Measurements from ENCODE around the gene JMJD7.

DNA sequence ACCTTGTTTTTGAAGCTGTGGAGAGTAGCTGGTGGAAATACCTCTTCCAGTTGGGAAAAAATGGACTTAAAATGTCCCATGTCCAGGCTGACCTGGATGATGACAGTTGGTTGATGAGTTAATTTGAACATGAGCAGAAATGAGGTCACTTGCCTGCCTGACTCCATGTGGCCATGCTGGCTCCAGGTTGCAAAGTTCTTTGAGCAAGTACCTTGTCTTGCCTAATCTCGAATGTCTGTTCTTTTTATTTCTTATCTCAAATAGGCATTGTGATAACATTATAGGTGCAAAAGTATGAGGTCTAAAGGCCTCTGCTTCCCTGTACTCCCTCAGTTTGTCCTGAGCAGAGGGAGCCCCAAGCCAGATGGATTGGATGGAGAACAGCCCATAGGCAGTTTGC is 44.6 kb upstream of the JMJD7 start:
- TF ChIP-seq, protein P1, sequence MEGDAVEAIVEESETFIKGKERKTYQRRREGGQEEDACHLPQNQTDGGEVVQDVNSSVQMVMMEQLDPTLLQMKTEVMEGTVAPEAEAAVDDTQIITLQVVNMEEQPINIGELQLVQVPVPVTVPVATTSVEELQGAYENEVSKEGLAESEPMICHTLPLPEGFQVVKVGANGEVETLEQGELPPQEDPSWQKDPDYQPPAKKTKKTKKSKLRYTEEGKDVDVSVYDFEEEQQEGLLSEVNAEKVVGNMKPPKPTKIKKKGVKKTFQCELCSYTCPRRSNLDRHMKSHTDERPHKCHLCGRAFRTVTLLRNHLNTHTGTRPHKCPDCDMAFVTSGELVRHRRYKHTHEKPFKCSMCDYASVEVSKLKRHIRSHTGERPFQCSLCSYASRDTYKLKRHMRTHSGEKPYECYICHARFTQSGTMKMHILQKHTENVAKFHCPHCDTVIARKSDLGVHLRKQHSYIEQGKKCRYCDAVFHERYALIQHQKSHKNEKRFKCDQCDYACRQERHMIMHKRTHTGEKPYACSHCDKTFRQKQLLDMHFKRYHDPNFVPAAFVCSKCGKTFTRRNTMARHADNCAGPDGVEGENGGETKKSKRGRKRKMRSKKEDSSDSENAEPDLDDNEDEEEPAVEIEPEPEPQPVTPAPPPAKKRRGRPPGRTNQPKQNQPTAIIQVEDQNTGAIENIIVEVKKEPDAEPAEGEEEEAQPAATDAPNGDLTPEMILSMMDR (IDR thresholded peaks at IDR 0.05 in 8 of 11, conservative IDR thresholded peaks at IDR 0.05 in 3 of 11) = no peak
- TF ChIP-seq POLR2A (IDR thresholded peaks at IDR 0.05) (no peak), POLR2AphosphoS5 (IDR thresholded peaks at IDR 0.05) (no peak)
